Hepatocyte (in vitro differentiated cells): ENCODE measurements around the gene PPP2R1B. TPM values are rescaled to one million over a fixed set of nuclear protein-coding genes. Genes with fewer than 3 reads are reported as not detected.

Experiments
- DNase-seq: peaks from one replicate; pipeline ENCODE4 v3.0.0-alpha.2; 2016; ENCODE audit warnings: low spot score
- H2AFZ ChIP-seq: fragments of 200-600 bp; sonication (generic); 2 replicates; pipeline ENCODE4 v1.6.0; 2016; ENCODE audit warnings: antibody characterized with exemption, mild to moderate bottlenecking
- H3K27ac ChIP-seq: fragments of 200-600 bp; sonication (generic); 2 replicates; pipeline ENCODE4 v1.5.1; 2016; ENCODE audit warnings: mild to moderate bottlenecking
- H3K27me3 ChIP-seq: fragments of 200-600 bp; sonication (generic); 2 replicates; pipeline ENCODE4 v1.6.1; 2016
- H3K36me3 ChIP-seq: fragments of 200-600 bp; sonication (generic); replicated peaks from 2 replicates; pipeline ENCODE4 v1.5.1; 2016; ENCODE audit warnings: low read depth; ENCODE audit not compliant: insufficient read depth
- H3K4me1 ChIP-seq: fragments of 200-600 bp; sonication (generic); 2 replicates; pipeline ENCODE4 v1.5.1; 2016; ENCODE audit warnings: mild to moderate bottlenecking, moderate library complexity; ENCODE audit not compliant: insufficient read depth
- H3K4me2 ChIP-seq: fragments of 200-600 bp; sonication (generic); 2 replicates; pipeline ENCODE4 v1.6.0; 2016
- H3K4me3 ChIP-seq: fragments of 200-600 bp; sonication (generic); 2 replicates; pipeline ENCODE4 v1.5.1; 2016; ENCODE audit warnings: mild to moderate bottlenecking
- H3K79me2 ChIP-seq: fragments of 200-600 bp; sonication (generic); 2 replicates; pipeline ENCODE4 v1.6.0; 2017; ENCODE audit warnings: mild to moderate bottlenecking
- H3K9me2 ChIP-seq: fragments of 200-600 bp; sonication (generic); replicated peaks from 2 replicates; pipeline ENCODE4 v1.6.0; 2017; ENCODE audit warnings: mild to moderate bottlenecking; ENCODE audit not compliant: insufficient read depth
- H3K9me3 ChIP-seq: fragments of 200-600 bp; sonication (generic); 2 replicates; pipeline ENCODE4 v1.5.1; 2016; ENCODE audit warnings: low read depth, mild to moderate bottlenecking
- H4K20me1 ChIP-seq: fragments of 200-600 bp; sonication (generic); 2 replicates; pipeline ENCODE4 v1.6.0; 2016; ENCODE audit warnings: mild to moderate bottlenecking; ENCODE audit not compliant: insufficient read depth, poor library complexity, severe bottlenecking
- EZH2 ChIP-seq: fragments of 200-600 bp; sonication (generic); IDR thresholded peaks from 2 replicates; pipeline ENCODE4 v1.6.1; 2016; ENCODE audit warnings: antibody characterized with exemption, mild to moderate bottlenecking, borderline replicate concordance
- EZH2phosphoT487 ChIP-seq: fragments of 200-600 bp; sonication (generic); IDR thresholded peaks from one replicate; pipeline ENCODE4 v1.6.1; 2018; ENCODE audit warnings: antibody characterized with exemption, mild to moderate bottlenecking, low read depth, moderate library complexity; ENCODE audit not compliant: unreplicated experiment, severe bottlenecking
- WGBS: methylation state at CpG from one replicate; pipeline ENCODE4 v1.1.6; 2016; ENCODE audit warnings: low lambda C conversion rate; ENCODE audit errors: missing lambda C conversion rate; 5-methylcytosine and 5-hydroxymethylcytosine counted together
- polyA plus RNA-seq: library from polyadenylated mRNA; unstranded; fragments of >200 nt; fragmentation: Nextera tagmentation; extraction: Ambion mirVana; gene quantifications from 2 replicates; pipeline ENCODE4 v1.2.1, GENCODE V29; 2016
- total RNA-seq: library from RNA; depleted of rRNA; stranded (reverse); fragments of >200 nt; gene quantifications from 2 replicates; pipeline ENCODE4 v1.2.3, GENCODE V29; 2014
- TF ChIP-seq, protein P1 (sequence below): fragments of 200-600 bp; sonication (generic); IDR thresholded peaks from 2 replicates; pipeline ENCODE4 v1.5.1; 2016; ENCODE audit warnings: antibody characterized with exemption, mild to moderate bottlenecking; ENCODE audit not compliant: poor library complexity

Gene PPP2R1B
- total and polyA plus RNA-seq, 2 experiments from 2014 or later, result 25.3 to 41.0 TPM

DNA sequence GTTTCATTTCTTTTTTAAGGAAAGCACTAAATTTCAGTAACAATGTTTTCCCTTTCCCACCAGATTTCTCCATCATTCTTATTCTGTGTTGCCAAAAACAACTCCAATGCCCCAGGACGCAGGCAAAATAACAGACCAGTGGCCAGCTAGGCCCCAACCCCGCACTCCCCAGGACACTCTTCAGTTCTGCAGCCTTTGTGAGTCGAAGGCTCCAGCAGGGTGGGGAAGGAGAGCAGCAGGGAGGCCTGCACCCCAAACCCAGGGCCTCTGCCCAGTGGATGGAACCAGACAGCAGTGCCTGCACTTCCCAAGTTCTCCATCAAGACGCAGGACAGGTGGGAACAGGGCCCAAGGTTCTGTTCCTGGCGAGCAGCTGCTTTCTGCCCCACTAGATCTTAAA, 34.4 kb downstream of the PPP2R1B start:
- TF ChIP-seq, protein P1, sequence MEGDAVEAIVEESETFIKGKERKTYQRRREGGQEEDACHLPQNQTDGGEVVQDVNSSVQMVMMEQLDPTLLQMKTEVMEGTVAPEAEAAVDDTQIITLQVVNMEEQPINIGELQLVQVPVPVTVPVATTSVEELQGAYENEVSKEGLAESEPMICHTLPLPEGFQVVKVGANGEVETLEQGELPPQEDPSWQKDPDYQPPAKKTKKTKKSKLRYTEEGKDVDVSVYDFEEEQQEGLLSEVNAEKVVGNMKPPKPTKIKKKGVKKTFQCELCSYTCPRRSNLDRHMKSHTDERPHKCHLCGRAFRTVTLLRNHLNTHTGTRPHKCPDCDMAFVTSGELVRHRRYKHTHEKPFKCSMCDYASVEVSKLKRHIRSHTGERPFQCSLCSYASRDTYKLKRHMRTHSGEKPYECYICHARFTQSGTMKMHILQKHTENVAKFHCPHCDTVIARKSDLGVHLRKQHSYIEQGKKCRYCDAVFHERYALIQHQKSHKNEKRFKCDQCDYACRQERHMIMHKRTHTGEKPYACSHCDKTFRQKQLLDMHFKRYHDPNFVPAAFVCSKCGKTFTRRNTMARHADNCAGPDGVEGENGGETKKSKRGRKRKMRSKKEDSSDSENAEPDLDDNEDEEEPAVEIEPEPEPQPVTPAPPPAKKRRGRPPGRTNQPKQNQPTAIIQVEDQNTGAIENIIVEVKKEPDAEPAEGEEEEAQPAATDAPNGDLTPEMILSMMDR, result no peak
- TF ChIP-seq EZH2phosphoT487 (no peak), EZH2 (no peak)
- H3K79me2 ChIP-seq, result no peaks in the 10 kb centered on the region
- peaks cover 41% of the 10 kb centered on the region for H3K4me1 ChIP-seq
- no peak overlapping the region for H3K4me2 ChIP-seq
- WGBS, result 93% methylated on average over 5 of the region's 5 CpGs
- no peaks in the 10 kb centered on the region for H4K20me1 ChIP-seq
- H3K4me3 ChIP-seq, result no peak overlapping the region
- H3K27me3 ChIP-seq, result no peaks in the 10 kb centered on the region
- no peak for DNase-seq
- no peaks in the 10 kb centered on the region for H3K9me3 ChIP-seq
- H3K9me2 ChIP-seq, result no peaks in the 10 kb centered on the region
- no peaks in the 10 kb centered on the region for H3K36me3 ChIP-seq
- H3K27ac ChIP-seq, result peak overlapping the region; percentile 6
- H2AFZ ChIP-seq, result no peak overlapping the region

DNA sequence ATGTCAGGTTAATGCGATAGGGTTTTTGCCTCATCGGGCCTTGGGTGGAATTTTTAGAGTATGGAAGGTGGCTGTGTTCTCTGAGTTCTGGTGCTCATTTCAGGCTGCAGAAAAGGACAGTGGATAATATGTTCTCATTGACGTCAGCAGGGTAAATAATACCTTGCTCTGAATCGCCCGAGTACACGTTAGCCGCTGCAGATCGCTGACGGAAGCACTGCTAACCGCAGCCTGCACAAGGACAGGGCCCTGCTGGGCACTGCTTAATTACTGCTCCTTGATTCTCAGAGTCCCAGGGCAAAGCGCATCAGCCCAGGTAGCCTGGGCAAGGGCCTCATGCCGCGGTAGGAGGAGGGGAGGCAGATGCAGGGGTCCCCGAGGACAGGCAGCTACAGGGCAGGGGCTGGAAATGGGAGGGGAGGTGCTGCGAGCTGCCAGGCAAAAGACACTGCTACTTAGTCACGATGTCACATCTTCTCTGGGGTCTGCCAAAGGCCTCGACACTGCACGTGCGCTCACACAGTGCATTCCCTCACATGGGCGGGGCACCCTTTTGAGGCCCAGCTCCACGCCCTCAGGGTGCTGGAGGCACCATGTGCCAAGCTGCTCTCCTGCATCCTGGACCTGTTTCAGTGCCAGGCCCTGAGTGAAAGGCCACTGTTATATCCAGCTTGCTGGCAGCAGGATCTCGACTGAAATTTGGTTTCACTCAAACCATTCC, 35.2 kb downstream of the PPP2R1B start:
- WGBS, result 77% methylated on average over 22 of the region's 22 CpGs
- no peaks in the 10 kb centered on the region for H3K79me2 ChIP-seq
- no peak overlapping the region for H3K4me3 ChIP-seq
- no peaks in the 10 kb centered on the region for H3K9me3 ChIP-seq
- H3K4me2 ChIP-seq, result no peak overlapping the region
- H3K27me3 ChIP-seq, result no peaks in the 10 kb centered on the region
- no peaks in the 10 kb centered on the region for H3K9me2 ChIP-seq
- TF ChIP-seq EZH2 (no peak), EZH2phosphoT487 (no peak)
- TF ChIP-seq, protein P1, result no peak
- peak overlapping the region; percentile 18 for H3K27ac ChIP-seq
- no peak overlapping the region for H2AFZ ChIP-seq
- no peaks in the 10 kb centered on the region for H4K20me1 ChIP-seq
- H3K36me3 ChIP-seq, result no peaks in the 10 kb centered on the region
- H3K4me1 ChIP-seq, result peaks cover 33% of the 10 kb centered on the region
- peak; percentile 61 for DNase-seq

DNA sequence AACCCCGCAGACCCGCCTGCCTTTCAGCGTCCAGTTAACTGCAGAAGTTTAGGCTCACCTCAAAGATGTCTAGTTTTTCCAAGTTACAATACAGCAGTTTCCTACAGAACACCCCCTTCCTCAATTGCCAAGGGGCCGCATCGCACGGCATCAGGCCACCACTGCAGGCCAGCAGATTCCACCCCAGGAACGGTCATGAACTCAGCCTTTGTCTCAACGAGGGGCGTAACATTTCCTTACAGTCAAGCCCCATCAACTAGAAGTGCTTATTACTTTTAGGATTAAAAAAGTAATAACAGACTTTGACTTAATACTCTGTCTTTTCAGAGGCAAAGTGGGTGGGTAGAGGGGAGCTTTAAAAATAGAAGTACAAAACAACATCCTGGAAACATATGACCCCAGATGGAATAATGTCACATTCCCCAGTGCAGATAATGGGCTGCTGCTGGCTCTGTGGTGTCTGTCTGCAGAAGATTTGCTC, 36.3 kb downstream of the PPP2R1B start:
- Histone ChIP-seq H3K79me2 (no peaks in the 10 kb centered on the region), H3K36me3 (no peaks in the 10 kb centered on the region), H3K4me1 (peaks cover 27% of the 10 kb centered on the region), H3K27ac (peak overlapping the region; percentile 18), H3K4me3 (no peak overlapping the region), H3K4me2 (no peak overlapping the region), H2AFZ (no peak overlapping the region), H4K20me1 (no peaks in the 10 kb centered on the region), H3K9me2 (no peaks in the 10 kb centered on the region), H3K27me3 (no peaks in the 10 kb centered on the region), H3K9me3 (no peaks in the 10 kb centered on the region)
- no peak for DNase-seq
- WGBS, result 81% methylated on average over 9 of the region's 9 CpGs
- TF ChIP-seq, protein P1, result no peak
- no peak for TF ChIP-seq EZH2
- TF ChIP-seq EZH2phosphoT487, result no peak
